Astrocyte (in vitro differentiated cells and primary cell): ENCODE data around the gene RANBP17. TPM values are rescaled to one million over a fixed set of nuclear protein-coding genes. Genes with fewer than 3 reads are reported as not detected.

Experiments used
- DNase-seq: peaks from one replicate; pipeline ENCODE4 v3.0.0-alpha.2; 2010; ENCODE audit warnings: low read depth
- FAIRE-seq: peaks from 2 replicates; lab custom pipeline; 2011; peaks lifted over from hg19 to GRCh38; lab: Jason Lieb, UNC
- H2AFZ ChIP-seq: 2 replicates; pipeline ENCODE4 v1.6.0; 2012; ENCODE audit warnings: low read depth, low read length, inconsistent platforms
- H3K27ac ChIP-seq: 2 replicates; pipeline ENCODE4 v1.5.1; 2011; ENCODE audit warnings: low read depth, low read length, inconsistent platforms
- H3K27me3 ChIP-seq: 2 replicates; pipeline ENCODE4 v1.6.0; 2011; ENCODE audit warnings: low read length, inconsistent platforms; ENCODE audit not compliant: insufficient read depth
- H3K36me3 ChIP-seq: 2 replicates; pipeline ENCODE4 v1.5.1; 2011; ENCODE audit warnings: low read length, inconsistent platforms; ENCODE audit not compliant: insufficient read depth
- H3K4me1 ChIP-seq: 2 replicates; pipeline ENCODE4 v1.5.1; 2011; ENCODE audit warnings: low read length, inconsistent platforms; ENCODE audit not compliant: insufficient read depth
- H3K4me2 ChIP-seq: 2 replicates; pipeline ENCODE4 v1.6.0; 2012; ENCODE audit warnings: low read length, inconsistent platforms
- H3K4me3 ChIP-seq: 2 replicates; pipeline ENCODE4 v1.5.1; 2011; ENCODE audit warnings: low read depth, mild to moderate bottlenecking, low read length, inconsistent platforms; ENCODE audit not compliant: insufficient read depth
- H3K79me2 ChIP-seq: 2 replicates; pipeline ENCODE4 v1.6.0; 2012; ENCODE audit warnings: mild to moderate bottlenecking, low read length, inconsistent platforms; ENCODE audit not compliant: insufficient read depth
- H3K9ac ChIP-seq: 2 replicates; pipeline ENCODE4 v1.6.0; 2012; ENCODE audit warnings: mild to moderate bottlenecking, low read length, inconsistent platforms
- H3K9me3 ChIP-seq: 2 replicates; pipeline ENCODE4 v1.5.1; 2012; ENCODE audit warnings: low read depth, mild to moderate bottlenecking, low read length, inconsistent platforms; ENCODE audit not compliant: insufficient read depth
- H4K20me1 ChIP-seq: 2 replicates; pipeline ENCODE4 v1.6.0; 2012; ENCODE audit warnings: low read length, inconsistent platforms; ENCODE audit not compliant: insufficient read depth
- H3K27ac Mint-ChIP-seq: one replicate; pipeline ENCODE4 v1.8.0; 2021; ENCODE audit warnings: mild to moderate bottlenecking, mixed read lengths; ENCODE audit not compliant: unreplicated experiment
- H3K27me3 Mint-ChIP-seq: one replicate; pipeline ENCODE4 v1.8.0; 2021; ENCODE audit warnings: low read depth, mixed read lengths; ENCODE audit not compliant: unreplicated experiment
- H3K36me3 Mint-ChIP-seq: one replicate; pipeline ENCODE4 v1.8.0; 2021; ENCODE audit warnings: low read depth, mixed read lengths; ENCODE audit not compliant: unreplicated experiment
- H3K4me1 Mint-ChIP-seq: one replicate; pipeline ENCODE4 v1.8.0; 2021; ENCODE audit warnings: low read depth, mixed read lengths; ENCODE audit not compliant: unreplicated experiment
- H3K4me3 Mint-ChIP-seq: one replicate; pipeline ENCODE4 v1.8.0; 2021; ENCODE audit warnings: mild to moderate bottlenecking, moderate library complexity, mixed read lengths; ENCODE audit not compliant: unreplicated experiment
- H3K9me3 Mint-ChIP-seq: one replicate; pipeline ENCODE4 v1.8.0; 2021; ENCODE audit warnings: mild to moderate bottlenecking, mixed read lengths; ENCODE audit not compliant: unreplicated experiment
- CTCF ChIP-seq: IDR thresholded peaks from 2 replicates; pipeline ENCODE4 v1.5.1; 2011; ENCODE audit warnings: low read depth, mild to moderate bottlenecking, inconsistent platforms, low read length, moderate library complexity; ENCODE audit not compliant: insufficient read depth
- EZH2 ChIP-seq: IDR thresholded peaks from 2 replicates; pipeline ENCODE4 v1.6.1; 2012; ENCODE audit warnings: mild to moderate bottlenecking, low read length, inconsistent platforms; ENCODE audit not compliant: insufficient read depth
- total RNA-seq: library from RNA; stranded (reverse); gene quantifications from 2 replicates; pipeline ENCODE4 v1.2.1, GENCODE V29; 2021

Gene RANBP17
- total RNA-seq, 1 donor from 2014 or later, result 16.2 TPM

- Mint-ChIP-seq H3K27ac (no peak overlapping the region), H3K36me3 (no peaks in the 10 kb centered on the region), H3K4me1 (no peaks in the 10 kb centered on the region), H3K9me3 (no peaks in the 10 kb centered on the region), H3K27me3 (no peaks in the 10 kb centered on the region), H3K4me3 (no peak overlapping the region)
- Histone ChIP-seq H3K36me3 (no peaks in the 10 kb centered on the region), H3K27me3 (no peaks in the 10 kb centered on the region), H3K4me3 (no peak overlapping the region), H3K4me2 (no peak overlapping the region), H3K79me2 (no peaks in the 10 kb centered on the region), H4K20me1 (no peaks in the 10 kb centered on the region), H2AFZ (no peak overlapping the region), H3K27ac (no peak overlapping the region), H3K9ac (no peak overlapping the region), H3K4me1 (no peaks in the 10 kb centered on the region), H3K9me3 (no peaks in the 10 kb centered on the region)
- FAIRE-seq (no peak), DNase-seq (no peak)
- TF ChIP-seq EZH2 (no peak), CTCF (no peak)
Observed at GRCh38 chr5:171162165-171162564, 300.3 kb downstream of the RANBP17 start.

GRCh38 chr5:171162596-171162995 is 300.8 kb downstream of the RANBP17 start:
- Histone ChIP-seq H3K4me2 (no peak overlapping the region), H3K27ac (no peak overlapping the region), H3K36me3 (no peaks in the 10 kb centered on the region), H3K9ac (no peak overlapping the region), H3K27me3 (no peaks in the 10 kb centered on the region), H3K4me3 (no peak overlapping the region), H3K79me2 (no peaks in the 10 kb centered on the region), H3K4me1 (no peaks in the 10 kb centered on the region), H4K20me1 (no peaks in the 10 kb centered on the region), H2AFZ (no peak overlapping the region), H3K9me3 (no peaks in the 10 kb centered on the region)
- FAIRE-seq (no peak), DNase-seq (peak; percentile 14)
- Mint-ChIP-seq H3K27me3 (no peaks in the 10 kb centered on the region), H3K27ac (no peak overlapping the region), H3K4me3 (no peak overlapping the region), H3K9me3 (no peaks in the 10 kb centered on the region), H3K36me3 (no peaks in the 10 kb centered on the region), H3K4me1 (no peaks in the 10 kb centered on the region)
- TF ChIP-seq CTCF, result peak; percentile 28
- no peak for TF ChIP-seq EZH2

- Histone ChIP-seq H3K27ac (no peak overlapping the region), H3K79me2 (no peaks in the 10 kb centered on the region), H3K4me2 (no peak overlapping the region), H4K20me1 (no peaks in the 10 kb centered on the region), H3K36me3 (no peaks in the 10 kb centered on the region), H3K4me3 (no peak overlapping the region), H3K4me1 (no peaks in the 10 kb centered on the region), H3K27me3 (no peaks in the 10 kb centered on the region), H3K9ac (no peak overlapping the region), H3K9me3 (no peaks in the 10 kb centered on the region), H2AFZ (no peak overlapping the region)
- Mint-ChIP-seq H3K4me3 (no peak overlapping the region), H3K36me3 (no peaks in the 10 kb centered on the region), H3K9me3 (peaks cover 2% of the 10 kb centered on the region), H3K27ac (no peak overlapping the region), H3K27me3 (no peaks in the 10 kb centered on the region), H3K4me1 (no peaks in the 10 kb centered on the region)
- FAIRE-seq (no peak), DNase-seq (no peak)
- TF ChIP-seq CTCF (no peak), EZH2 (no peak)
Observed at GRCh38 chr5:171166766-171167165, 304.9 kb downstream of the RANBP17 start.
